Erythroblast (primary cell): ENCODE measurements around the gene MED8.
A peak's percentile ranks its signal among the peaks of the same experiment; 100 is the strongest.

Experiments used
- DNase-seq, 2 experiments: peaks; one replicate each; lab custom pipeline; 2025; lab: John Stamatoyannopoulos, UW
- GATA1 ChIP-seq: IDR thresholded peaks from 2 replicates; pipeline ENCODE4 v1.6.1; 2011; ENCODE audit warnings: low read depth, mild to moderate bottlenecking, control low read depth, low read length, moderate library complexity
- POLR2A ChIP-seq: IDR thresholded peaks from 2 replicates; pipeline ENCODE4 v1.6.1; 2011; ENCODE audit warnings: mild to moderate bottlenecking, low read length

The MED8 gene, protein sequence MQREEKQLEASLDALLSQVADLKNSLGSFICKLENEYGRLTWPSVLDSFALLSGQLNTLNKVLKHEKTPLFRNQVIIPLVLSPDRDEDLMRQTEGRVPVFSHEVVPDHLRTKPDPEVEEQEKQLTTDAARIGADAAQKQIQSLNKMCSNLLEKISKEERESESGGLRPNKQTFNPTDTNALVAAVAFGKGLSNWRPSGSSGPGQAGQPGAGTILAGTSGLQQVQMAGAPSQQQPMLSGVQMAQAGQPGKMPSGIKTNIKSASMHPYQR

DNA sequence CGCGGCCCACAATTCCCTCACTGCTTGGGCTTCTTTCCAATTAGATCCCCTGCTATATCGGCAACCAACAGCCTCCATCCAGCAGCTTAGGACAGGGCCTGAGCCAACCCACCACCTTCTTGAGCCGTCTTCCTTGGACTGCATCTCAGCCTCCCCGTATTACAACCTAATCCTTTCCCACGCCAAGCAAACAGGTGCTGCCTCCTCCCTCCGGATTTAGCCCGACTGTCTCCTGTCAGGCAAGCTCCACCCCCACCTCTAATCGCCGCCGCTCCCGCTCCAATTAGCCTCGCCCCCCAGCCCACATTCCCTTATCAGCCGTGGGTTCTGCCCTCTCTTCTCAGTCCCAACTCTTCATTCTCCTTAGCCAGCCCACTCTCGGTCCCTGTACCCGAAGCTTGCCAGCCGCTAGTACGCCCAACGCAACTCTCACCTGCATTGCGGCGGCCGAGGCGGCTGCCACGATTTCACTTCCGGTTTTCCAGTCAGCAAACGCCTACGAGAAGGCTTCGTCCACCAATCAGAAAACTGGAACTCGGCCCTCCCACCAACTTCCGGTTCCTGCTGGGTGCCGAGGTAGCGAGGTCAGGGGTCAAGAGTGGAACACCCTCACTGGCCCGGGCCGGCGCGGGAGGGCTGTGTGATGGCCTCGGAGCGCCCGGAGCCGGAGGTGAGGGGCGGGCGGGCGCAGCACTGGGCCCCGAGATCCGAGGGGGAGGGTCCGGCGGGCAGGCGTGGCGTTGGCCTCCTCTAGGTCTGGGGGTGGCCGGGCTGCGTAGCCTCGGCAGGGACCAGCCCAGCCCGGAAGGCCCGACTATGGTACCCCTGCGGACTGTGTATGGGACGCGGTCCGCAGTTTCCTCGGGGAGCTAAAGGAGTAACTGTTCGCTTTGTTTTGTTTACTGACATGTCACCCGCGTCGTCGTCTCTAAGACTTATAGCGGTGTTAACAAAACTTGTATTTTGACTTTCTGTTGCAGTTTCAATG, at the start of gene MED8, which contains the start of gene SZT2:
Gene MED8 (minus strand): TSS at position 475 of the 988 bp plus-strand sequence. CDS start 36 bp downstream, at position 439.
Gene SZT2 (plus strand): TSS at position 574 of the 988 bp plus-strand sequence. CDS start 70 bp downstream, at position 644.
- DNase-seq, result peak; percentile 95
- peak; percentile 90 for TF ChIP-seq POLR2A
- TF ChIP-seq GATA1, result no peak

DNA sequence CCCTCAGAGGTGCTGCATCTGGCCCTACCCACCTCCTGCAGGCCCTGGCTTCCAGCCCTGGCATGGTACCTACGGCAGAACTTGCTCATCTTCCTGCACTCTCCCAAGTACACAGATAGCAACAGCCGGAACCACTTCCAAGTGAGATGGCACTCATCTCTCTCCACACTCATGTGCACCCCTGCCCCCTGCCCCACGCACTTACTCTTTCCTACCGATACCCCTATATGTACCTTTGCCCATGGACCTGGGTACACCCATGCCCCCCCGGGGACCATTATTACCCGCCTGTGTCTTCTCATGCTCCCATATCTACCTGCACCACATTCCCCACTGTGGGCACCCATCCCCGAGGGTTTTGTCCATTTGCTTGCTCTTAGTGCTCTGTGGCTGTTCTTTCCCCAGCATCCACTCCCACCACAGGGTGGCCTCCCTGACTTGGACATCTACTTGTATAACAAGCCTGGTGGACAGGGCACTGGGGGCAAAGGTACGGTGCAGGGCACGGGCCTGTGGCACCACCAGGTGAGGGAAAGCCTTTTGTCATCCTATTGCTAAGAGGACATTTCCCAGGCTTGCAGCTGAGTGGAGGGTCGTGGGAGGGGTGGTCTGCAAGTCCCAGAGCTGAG, 49.5 kb upstream of the MED8 start:
- TF ChIP-seq POLR2A (no peak), GATA1 (no peak)
- DNase-seq, result no peak

DNA sequence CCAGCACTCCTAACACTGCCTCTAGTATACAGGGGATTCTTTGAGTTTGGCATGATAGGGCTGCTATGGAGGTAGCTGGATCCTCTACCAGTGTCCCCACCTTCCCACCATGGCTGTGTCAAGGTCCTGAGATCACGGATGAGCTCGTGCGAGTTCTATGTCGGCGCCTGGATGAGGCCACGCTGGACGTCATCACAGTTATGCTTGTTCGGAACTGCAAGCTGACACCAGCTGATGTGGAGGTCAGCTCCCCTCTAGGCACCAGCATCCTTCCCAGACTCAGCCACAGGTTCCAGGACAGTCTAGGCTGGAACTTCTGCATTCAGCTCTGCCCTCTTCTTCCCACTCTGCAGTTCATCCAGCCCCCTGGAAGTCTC, 49.0 kb upstream of the MED8 start:
- no peak for DNase-seq
- no peak for TF ChIP-seq GATA1
- TF ChIP-seq POLR2A, result no peak

DNA sequence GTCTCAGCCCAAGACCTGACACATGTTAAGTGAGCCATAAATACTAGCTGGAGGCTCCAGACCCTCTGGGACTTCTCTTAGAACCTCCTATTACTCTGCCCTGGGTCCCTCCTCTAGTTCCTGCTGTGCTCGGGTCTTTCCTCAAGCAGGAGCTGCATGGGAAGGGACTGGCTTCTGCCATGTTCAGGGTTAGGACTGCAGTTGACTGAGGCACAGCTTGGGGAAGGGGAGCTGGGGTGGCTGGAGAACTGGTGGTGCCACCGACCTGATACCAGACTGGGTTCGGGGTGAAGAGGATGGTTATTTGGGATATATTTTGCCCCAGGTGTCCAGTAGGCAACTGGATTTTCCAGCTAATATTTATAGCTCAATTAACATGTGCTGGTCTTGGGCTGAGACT, 48.4 kb upstream of the MED8 start:
- DNase-seq, result no peak
- TF ChIP-seq GATA1, result no peak
- TF ChIP-seq POLR2A, result no peak

DNA sequence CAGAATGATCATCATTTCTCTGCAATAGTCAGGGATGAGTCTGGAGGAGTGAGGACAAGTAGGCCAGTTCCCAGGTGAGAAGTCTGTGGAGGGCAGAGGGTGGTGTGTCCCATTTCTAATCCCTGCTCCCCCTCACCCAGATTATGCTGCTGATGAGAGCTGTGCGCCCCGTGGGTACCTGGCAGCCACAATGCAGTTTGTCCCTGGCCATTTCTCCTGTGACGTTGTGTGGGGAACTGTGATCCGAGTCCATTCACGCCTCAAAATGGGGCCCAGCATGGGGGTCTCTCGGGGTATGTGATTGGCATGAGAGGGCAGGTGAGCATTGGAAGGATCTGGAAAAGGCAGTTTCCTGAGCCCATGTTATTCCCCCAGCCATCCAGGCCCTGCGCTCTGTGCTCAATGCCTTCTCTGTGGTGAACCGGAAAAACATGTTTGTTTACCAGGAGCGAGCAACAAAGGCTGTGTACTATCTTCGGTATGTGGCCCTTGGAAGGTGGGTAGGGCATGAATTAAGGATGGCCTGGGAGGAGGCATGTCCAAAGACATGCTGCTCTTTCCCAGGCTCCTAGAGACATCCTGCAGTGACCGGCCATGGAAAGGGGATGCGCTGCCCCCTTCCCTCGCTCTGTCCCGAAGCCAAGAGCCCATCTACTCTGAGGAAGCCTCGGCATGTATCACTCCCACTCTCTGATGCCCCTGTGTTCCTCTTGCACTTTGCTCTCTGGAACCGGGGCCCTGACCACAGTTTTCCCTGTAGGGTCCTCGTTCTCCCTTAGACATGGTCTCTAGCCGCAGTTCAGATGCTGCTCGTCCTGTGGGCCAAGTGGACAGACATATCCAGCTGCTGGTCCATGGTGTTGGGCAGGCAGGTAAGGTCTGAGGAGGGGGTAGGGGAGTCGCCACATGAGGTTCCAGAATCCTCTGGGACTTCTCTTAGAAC, 47.7 kb upstream of the MED8 start:
- TF ChIP-seq GATA1 (no peak), POLR2A (no peak)

DNA sequence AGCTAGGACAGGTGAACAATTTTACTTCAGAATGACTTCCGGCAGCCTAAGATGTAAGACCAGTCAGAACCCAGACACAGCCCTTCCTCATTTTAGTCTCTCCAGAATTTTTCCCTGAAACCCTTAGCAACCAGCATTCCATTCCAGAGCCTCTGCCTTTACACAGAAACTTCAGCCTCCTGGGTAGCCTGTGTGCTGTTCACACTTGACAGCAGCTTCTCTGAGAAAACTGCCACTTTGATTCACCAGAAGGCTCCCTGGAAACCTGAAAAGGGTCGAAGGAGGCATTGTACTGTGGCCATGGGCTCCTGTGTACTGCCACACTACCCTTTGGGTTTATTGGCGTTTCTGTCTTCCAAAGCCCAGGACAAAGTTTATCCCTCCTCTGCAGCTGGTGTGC, 46.8 kb upstream of the MED8 start:
- no peak for DNase-seq

More for the DNA sequence above, 47.7 kb upstream of the MED8 start:
- DNase-seq, result no peak

DNA sequence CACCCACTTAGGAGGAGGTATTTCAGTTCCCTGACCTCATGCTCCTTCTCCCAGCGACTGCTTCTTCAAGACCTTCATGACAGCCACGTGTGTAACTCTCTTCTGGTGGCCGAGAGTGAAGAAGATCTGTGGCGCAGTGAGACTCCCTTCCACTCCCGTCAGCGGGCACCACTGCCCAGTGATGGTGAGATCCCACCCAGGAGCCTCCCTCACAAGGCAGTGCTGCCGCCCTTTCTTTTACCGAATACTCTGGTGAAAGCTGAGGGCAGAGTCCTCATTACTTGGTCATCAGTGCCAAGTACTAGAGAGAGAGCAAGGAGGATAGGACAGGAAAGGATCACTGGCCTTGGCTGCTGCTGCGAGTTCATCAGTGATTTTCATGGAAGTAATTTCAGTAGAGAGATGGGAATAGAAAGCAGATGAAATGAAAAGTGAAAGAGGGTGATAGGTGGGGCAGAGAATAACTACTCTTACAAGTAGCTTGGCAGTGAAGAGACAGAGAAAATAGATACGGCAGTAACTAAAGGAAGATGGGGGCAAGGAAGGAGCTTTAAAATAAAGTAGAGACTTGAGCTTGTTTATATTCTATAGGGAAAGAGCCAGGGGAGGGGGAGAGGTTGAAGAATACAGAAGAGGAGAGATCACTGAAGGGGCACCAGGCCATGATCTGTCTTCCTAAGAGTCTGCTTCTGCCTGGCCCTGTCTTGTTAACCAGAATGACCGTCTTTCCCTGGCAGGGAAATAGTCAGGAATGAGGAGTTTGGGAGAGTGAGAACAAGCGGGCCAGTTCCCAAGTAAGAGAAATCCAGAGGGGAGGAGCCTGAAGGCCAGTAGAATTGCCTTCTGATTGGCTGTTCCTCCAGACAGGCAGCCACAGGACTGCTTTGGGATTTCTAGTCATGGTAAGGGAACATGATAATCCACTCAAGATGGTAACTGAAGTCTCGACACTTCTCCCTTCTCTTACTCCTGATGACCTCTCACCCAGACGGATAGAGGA, 45.8 kb upstream of the MED8 start:
- TF ChIP-seq GATA1 (no peak), POLR2A (no peak)

More for the DNA sequence above, 46.8 kb upstream of the MED8 start:
- TF ChIP-seq GATA1, result no peak
- TF ChIP-seq POLR2A, result no peak

DNA sequence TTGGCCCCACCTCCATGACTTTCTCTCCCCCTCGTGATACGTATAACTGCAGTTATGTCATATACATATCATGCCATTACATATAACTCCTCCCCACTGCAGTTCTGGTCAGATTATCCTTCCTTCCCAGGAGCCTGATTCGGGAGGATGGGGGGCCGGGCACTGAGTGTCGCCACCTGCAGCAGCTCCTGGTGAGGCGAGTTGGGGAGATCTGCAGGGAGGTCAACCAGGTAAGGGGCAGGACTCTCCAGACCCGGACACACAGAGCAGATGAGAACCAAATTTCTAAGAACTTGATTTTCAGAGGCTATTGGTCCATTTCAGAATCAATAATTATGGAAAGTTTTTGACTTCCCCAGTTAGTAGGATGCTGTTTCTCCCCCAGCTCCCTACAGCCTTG, 44.7 kb upstream of the MED8 start:
- no peak for DNase-seq
- TF ChIP-seq POLR2A, result no peak
- no peak for TF ChIP-seq GATA1

More for the DNA sequence above, 45.8 kb upstream of the MED8 start:
- DNase-seq, result no peak

DNA sequence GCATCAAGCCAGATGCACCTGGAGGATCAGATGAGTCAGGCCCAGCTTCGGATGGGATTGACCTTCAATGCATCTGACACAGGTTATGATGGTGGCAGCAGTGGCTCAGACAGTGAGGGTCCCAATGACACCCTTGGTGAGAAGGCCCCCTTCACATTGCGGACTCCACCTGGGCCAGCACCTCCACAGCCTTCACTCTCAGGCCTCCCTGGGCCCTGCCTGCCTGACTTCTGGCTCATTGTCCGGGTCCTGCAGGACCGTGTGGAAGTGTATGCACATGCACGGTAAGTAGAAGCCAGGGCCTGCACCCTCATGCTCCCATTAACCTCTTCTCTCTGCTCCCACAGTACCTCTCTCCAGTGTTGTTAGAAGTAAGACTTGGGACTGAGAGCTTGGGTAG, 43.3 kb upstream of the MED8 start:
- TF ChIP-seq GATA1, result no peak
- no peak for TF ChIP-seq POLR2A

DNA sequence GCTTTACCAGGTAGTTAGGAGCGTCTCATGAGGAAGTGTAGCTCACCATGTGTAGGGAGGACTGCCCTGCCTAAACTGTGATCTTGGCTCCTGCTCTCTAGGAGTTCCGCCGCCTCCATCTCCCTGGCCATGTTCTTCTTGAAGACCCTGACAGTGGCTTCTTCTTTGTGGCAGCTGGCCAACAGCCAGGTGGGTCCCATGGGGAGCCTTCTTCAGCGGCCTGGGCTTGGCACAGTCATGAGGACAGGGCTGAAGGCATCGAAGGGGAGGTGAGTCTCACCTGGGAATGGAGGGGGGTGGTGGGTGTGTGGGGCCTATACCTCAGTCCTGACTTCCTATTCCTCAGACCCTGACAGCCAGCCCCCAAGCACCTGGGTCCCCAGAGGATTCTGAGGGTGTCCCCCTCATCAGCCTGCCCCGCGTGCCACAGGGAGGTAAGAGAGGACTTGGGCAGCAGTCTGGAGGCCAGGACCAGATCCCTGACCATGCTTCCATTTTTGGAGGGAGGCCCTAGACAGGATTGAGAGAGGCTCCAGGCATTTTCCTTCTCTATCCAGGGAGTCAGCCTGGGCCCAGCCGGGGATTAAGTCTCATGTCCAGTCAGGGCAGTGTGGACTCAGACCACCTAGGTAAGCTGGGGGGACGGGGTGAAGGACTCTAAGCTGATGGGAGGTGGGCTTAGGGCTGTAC, 42.7 kb upstream of the MED8 start:
- TF ChIP-seq GATA1 (no peak), POLR2A (no peak)
- DNase-seq, result no peak

More for the DNA sequence above, 43.3 kb upstream of the MED8 start:
- DNase-seq, result no peak

DNA sequence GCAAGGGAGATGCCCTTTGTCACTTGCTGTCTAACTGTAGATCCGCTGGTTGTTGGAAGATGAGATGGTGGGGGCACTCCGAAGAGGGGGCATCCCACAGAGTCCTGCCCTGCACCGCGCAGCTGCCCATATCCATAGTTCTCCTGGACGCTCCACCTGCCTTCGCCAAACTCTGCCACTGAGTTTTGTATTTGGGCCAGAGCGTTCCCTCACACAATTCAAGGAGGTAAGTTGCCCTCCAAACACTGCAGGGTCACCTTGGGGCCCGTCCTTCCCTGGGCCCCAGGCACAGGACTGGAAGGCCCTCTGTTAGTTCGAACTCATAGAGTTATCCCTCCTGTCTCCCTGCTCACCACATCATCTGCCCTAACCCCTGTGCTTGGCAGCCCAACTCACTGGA, 42.1 kb upstream of the MED8 start:
- no peak for DNase-seq
- TF ChIP-seq GATA1, result no peak
- TF ChIP-seq POLR2A, result no peak
